HG03025 (cell line): ENCODE results near the gene IKZF4.
"Not testable (repeated sequence)": the region's sequence is repeated elsewhere in the genome, so short reads cannot be mapped to it uniquely, and the experiment has no call there.

ENCODE experiments used
- ATAC-seq: cut with Tn5 transposase; IDR thresholded peaks from one replicate; pipeline ENCODE4 v1.9.1; 2021; ENCODE audit warnings: mild to moderate bottlenecking, moderate library complexity; ENCODE audit not compliant: unreplicated experiment, low FRiP score

IKZF4 gene

GRCh38 chr12:56020423-56021184, at the start of gene IKZF4:
TSS of gene IKZF4 (plus strand) at chr12:56021043. CDS start at chr12:56021494, 451 bp downstream.
- no peak for ATAC-seq

- no peak for ATAC-seq
Measured at GRCh38 chr12:55972042-55972441, 48.8 kb upstream of the IKZF4 start.

- no peak for ATAC-seq
Measured at GRCh38 chr12:55972456-55972855, 48.4 kb upstream of the IKZF4 start.

- no peak for ATAC-seq
Measured at GRCh38 chr12:55972911-55973598, 47.8 kb upstream of the IKZF4 start.

GRCh38 chr12:55973599-55974307, 47.1 kb upstream of the IKZF4 start, which contains the start of gene RAB5B:
TSS of gene RAB5B (plus strand) at chr12:55974078. CDS start at chr12:55986961, 12,883 bp downstream.
- peak; percentile 91 for ATAC-seq

GRCh38 chr12:55974308-55974730, 46.5 kb upstream of the IKZF4 start:
- ATAC-seq = peak; percentile 16

- no peak for ATAC-seq
Measured at GRCh38 chr12:55978393-55978792, 42.5 kb upstream of the IKZF4 start.

GRCh38 chr12:55979069-55979468, 41.8 kb upstream of the IKZF4 start:
- ATAC-seq = no peak

- ATAC-seq = not testable (repeated sequence)
Measured at GRCh38 chr12:55981882-55982281, 39.0 kb upstream of the IKZF4 start.

- peak; percentile 53 for ATAC-seq
Measured at GRCh38 chr12:55982319-55982936, 38.4 kb upstream of the IKZF4 start.

- ATAC-seq = no peak
Measured at GRCh38 chr12:55983232-55983842, 37.5 kb upstream of the IKZF4 start.

GRCh38 chr12:55984861-55985260, 36.0 kb upstream of the IKZF4 start:
- ATAC-seq = no peak

- no peak for ATAC-seq
Measured at GRCh38 chr12:55985341-55985740, 35.5 kb upstream of the IKZF4 start.

GRCh38 chr12:55985976-55986375, 34.9 kb upstream of the IKZF4 start:
- ATAC-seq = not testable (repeated sequence)

GRCh38 chr12:55991110-55991509, 29.7 kb upstream of the IKZF4 start:
- ATAC-seq = no peak

- no peak for ATAC-seq
Measured at GRCh38 chr12:55993230-55993853, 27.5 kb upstream of the IKZF4 start.

GRCh38 chr12:55995366-55995765, 25.5 kb upstream of the IKZF4 start:
- no peak for ATAC-seq

GRCh38 chr12:55996201-55996714, 24.6 kb upstream of the IKZF4 start:
- no peak for ATAC-seq

GRCh38 chr12:55996715-55997534, 23.9 kb upstream of the IKZF4 start, which contains the start of gene SUOX:
TSS of gene SUOX (plus strand) at chr12:55997276. CDS start at chr12:56002222, 4,946 bp downstream.
- peak; percentile 95 for ATAC-seq
